GM12872 (cell line): Measurements from ENCODE around the gene USP25.

Source experiments
- CTCF ChIP-seq: IDR thresholded peaks from 3 replicates; pipeline ENCODE4 v1.5.1; 2011; ENCODE audit warnings: low read depth, mild to moderate bottlenecking, low read length, moderate library complexity; ENCODE audit not compliant: insufficient read depth

USP25 gene

DNA sequence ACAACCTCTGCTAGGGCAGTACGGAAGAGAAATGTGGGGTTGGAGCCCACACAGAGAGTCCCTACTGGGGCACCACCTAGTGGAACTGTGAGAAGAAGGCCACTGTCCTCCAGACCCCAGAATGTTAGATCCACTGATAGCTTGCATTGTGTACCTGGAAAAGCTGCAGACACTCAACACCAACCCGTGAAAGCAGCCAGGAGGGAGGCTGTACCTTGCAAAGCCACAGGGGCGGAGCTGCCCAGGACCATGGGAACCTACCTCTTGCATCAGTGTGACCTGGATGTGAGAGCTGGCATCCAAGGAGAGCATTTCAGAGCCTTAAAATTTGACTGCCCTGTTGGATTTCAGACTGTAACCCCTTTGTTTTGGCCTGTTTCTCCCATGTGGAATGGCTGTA lies 85.5 kb downstream of the USP25 start:
- no peak for TF ChIP-seq CTCF

DNA sequence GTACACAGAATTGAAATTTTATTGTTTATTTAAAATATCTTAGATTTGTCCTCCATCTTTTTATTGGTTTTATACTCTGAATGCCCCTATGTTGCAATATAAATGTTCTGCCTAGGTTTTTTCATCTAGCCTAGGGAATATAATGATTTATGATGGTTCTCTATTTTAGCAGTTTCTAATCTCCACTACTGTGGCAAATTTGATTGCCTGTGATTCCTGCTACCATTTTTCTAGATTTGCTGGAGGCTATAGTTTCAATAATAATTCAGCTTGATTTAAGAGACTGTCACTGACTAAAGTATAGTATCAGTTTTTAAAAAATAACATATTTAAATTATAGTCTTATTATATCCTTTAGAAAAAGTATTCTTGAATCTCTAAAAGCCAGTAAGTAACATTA lies 90.5 kb downstream of the USP25 start:
- no peak for TF ChIP-seq CTCF

DNA sequence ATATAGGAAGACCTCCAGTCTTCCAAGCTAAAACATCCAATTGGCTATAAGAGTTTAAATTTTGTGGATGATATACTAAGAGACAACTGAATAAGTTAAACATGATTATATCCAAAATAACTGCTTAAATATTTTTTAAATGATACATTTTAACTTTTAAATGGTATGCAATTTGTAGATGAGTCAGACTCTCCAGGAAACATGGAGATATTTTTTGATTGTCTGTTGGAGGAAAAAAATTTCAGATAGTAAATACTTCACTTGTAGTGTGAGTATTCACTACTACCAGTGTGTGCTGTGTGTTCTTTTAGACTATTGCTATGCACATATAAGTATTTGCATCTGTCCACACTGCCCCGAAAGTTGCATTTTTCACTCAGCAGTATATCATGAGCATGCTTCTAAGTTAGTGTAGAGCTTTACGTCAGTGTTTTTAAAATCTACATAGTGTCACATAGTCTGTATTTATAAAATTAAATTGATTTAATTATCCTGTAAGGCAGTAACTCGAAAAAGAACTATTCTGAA lies 91.1 kb downstream of the USP25 start:
- no peak for TF ChIP-seq CTCF

DNA sequence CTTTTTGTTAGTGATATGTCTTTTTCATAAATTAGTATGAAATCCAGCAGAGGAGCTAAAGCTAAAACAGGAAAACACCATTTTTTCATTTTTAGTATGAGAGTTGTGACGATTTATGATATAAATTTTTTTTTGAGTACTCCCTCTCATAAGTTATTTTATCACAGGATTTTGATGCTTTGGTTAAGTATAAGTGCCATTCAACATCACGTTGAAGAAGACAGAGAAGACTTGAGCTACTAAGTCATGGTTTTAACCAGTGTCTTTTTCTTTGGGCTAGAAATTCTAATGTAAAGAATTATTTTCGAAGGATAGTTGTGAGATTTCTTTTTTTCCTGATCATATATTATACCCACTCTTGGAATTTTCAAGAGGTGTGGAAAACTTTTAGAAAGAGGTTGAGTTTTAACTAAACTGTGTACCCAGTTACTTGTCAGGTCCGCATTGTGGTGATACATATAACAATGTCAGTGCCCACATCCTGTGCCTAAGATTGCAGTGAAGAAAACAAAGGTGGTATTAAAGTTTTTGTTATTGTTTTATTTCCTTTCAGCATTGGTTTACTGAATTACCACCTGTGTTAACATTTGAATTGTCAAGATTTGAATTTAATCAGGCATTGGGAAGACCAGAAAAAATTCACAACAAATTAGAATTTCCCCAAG lies 93.8 kb downstream of the USP25 start:
- TF ChIP-seq CTCF = no peak

DNA sequence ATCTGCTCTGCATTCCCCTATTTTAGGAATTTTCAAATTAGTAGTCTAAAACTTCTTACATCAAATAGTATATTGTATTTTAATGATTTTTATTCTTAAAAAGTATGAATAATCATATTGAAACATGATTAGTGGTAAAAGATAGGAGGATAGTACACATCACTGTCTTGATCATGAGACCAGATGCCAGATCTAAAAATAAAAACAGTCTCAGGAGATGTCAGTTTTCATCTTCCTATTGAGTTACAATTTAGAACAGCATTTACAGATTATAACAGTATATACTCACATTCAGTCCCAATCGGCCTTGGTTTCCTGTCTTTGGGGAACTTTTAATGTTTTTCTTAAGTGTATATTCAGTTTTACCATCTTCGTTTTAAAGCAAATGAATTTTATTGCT lies 95.9 kb downstream of the USP25 start:
- TF ChIP-seq CTCF = no peak

DNA sequence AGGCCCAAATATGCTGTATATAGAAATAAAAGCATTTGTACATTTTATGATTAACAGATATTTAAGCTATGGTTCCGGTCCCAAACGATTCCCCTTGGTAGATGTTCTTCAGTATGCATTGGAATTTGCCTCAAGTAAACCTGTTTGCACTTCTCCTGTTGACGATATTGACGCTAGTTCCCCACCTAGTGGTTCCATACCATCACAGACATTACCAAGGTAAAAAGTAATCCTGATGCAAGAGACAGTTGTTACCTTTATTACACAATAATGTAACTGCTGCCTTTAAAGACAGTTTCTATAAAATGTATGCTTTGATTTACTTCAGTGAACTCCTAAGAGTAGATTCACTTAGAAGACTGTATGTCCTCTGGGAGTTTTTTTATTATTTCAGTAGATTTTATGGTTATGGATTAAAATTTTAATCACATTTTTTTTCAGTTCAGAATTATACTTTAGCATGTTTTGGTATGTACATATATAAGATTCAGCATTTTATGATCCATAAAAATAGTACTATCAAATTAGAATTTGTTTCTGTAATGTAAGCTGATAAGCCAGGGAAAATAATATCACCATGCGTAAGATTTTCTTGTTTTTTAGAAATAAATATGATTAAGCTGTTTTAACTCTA lies 96.5 kb downstream of the USP25 start:
- peak; percentile 58 for TF ChIP-seq CTCF

DNA sequence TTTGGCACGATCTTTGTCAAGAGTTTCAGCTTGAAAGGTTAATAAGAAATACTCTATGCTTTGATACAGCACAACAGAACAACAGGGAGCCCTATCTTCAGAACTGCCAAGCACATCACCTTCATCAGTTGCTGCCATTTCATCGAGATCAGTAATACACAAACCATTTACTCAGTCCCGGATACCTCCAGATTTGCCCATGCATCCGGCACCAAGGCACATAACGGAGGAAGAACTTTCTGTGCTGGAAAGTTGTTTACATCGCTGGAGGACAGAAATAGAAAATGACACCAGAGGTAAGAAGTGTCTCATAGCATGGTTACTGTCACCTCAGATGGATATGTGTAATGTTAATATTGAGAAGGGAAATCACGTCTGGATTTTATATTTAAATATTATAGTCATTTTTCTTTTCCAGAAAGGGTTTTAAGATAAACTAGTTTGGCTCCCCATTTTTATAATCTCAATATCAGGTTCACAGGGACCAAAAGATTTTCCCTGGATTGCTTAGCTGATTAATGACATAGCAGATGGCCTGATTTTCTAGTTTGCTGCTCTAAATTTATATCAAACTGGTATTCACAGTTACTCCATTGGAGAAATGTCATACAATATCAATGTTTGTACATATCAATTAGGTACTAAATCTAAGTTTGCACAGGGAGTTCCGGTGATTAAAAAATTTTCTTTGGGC lies 97.3 kb downstream of the USP25 start:
- TF ChIP-seq CTCF = no peak
